ENCODE results near the gene GEMIN5.
"Not testable (repeated sequence)": the region's sequence is repeated elsewhere in the genome, so short reads cannot be mapped to it uniquely, and the experiment has no call there.

GEMIN5 gene

DNA sequence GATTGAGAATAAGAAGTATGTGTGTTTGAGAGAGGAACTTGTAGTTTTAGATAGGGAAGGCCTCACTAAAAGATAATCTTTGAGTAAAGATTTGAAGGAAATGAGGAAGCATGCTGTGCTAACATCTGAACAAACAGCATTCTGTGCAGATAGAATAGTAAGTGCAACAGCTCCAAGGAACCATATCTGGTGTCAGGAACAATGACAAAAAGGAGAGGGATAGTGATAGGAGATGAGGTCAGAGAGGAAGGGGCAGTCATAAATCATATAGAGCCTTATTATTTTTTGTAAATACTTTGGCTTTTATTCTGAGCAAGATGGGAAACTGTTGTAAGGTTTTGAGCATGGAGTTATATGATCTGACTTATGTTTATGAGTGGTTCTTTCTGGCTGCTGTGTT lies 6.7 kb upstream of the GEMIN5 start:
- DNase-seq (ENCODE audit: low spot score): no peak

DNA sequence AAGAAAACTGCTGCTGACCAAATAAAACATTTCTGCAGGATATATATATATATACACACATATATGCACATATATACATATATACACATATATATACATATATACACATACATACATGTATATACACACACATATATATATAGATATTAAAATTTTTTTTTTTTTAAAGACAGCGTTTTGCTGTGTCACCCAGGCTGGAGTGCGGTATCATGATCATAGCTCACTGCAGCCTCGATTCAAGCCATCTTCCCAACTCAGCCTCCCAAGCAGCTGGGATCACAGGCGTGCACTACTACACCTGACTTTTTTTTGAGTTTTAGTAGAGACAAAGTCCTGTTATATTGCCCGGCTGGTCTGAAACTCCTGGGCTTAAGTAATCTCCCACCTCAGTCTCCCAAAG lies 5.5 kb upstream of the GEMIN5 start:
- no peak for DNase-seq (ENCODE audit: low spot score)

DNA sequence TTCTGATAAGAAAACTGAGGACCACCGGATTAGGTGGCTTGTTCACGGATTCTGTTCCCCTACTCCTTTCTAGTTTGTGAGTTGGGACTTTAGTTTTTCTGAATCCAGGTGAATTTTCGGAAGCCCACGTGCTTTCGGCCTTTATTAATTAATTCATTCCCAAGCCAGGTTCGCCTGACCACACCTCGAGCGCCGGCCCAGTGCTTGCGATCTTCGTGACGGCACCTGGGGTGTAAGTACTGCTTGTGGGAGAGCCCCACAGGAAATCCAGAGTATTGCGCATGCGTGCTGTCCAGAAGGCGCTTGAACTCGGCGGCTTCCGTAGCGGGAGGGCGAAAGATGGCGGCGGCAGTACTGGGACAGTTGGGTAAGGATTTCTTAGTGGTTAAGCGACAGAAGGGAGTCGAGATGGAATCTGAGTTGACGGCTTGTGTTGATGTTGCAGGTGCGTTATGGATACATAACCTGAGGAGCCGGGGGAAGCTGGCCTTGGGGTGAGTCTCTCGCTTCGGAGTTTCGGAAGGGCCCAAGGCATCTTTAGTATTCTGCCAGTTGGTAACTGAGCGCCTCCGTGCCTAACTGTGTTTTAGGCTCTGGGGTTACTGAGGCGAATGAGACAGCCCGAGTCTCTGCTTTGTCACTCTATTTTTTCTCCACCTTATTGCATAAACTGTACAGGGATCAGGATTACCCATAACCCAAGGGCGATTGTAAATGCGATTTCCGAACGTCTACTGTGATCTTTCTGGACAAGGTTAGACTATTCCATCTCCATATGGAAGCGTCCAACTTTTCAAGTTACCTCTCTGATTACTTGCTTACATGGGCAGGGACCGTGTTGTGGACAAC lies 3.0 kb upstream of the GEMIN5 start, which contains the start of gene MRPL22:
MRPL22 (plus strand) TSS at position 302 of the 849 bp plus-strand sequence; CDS start at position 340, 38 bp downstream.
- peak; percentile 97 for DNase-seq (ENCODE audit: low spot score)

DNA sequence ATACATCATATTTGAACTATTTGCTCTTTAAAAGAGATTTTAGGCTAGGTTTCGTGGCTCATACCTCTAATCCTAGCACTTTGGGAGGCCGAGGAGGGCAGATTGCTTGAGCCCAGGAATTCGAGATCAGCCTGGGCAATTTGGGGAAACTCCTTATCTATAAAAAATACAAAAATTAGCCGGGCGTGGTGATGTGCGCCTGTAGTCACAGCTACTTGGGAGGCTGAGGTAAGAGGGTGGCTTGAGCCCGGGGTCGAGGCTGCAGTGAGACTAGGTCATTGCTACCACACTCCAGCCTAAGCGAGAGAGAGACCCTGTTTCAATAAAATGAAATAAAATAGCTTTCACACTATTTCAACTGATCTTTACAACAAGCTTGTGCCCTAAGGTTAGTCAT lies 2.4 kb upstream of the GEMIN5 start:
- DNase-seq (ENCODE audit: low spot score): no peak

DNA sequence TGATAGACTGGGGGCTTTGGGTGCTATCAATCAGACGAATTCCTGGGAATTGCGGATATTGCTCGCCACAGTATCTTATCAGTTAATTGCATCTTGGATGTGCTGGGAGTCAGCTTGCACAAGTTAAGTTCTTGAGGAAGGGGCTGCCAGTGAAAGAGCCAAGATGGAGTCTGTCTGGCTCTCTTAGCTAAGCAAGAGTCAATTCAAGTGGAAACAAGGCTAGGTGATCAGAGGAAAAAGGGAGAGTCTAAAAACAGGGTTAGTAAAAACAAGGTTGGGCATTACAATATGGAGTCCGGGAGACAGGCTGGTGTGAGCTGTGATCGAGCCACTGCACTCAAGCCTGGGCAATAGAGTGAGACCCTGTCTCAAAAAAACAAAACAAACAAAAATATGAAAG lies 1.4 kb upstream of the GEMIN5 start:
- not testable (repeated sequence) for DNase-seq (ENCODE audit: low spot score)

DNA sequence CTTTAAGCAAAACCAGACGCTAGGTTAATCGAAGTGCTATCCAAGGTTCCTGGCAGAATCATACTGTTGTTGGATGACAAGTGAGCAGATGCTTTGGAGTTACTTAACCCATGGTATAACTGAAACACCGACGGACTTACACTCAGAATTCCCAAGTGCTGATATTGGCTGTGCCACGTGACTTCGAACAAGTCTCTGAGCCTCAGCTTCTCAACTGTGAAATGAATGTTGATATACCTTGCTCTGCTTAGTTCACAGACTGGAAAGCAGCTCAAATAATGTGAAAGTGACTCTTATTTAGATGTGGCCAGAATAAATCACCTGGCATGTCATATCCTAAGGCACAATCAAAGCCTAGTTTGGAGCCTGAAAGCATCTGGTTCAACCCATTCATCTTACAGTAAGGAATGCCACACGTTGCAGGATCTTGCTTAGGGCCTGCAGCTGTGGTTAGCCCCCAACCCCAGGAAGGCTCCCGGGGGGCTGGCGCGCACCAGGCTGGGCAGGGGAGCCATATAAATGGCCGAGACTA lies 759 bp downstream of the GEMIN5 start:
- DNase-seq (ENCODE audit: low spot score): no peak

DNA sequence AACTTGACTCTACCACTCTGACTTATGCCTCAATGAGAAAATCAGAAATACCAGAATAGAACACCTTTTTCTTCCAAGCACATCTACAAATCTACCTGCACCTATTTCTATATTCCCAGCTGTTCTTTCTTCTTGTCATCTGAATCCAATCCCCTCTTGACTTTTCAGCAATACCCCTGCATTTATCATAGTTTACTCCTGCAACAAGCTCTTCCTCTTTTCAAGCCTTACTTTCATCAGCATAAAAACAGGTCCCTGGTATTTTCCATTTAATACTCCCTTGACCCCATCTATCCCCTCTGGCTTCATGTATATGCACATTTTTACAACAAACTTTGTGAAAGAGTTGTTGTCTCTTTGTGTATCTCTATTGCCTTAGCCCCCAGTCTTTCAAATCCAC lies 3.1 kb downstream of the GEMIN5 start:
- no peak for DNase-seq (ENCODE audit: low spot score)

DNA sequence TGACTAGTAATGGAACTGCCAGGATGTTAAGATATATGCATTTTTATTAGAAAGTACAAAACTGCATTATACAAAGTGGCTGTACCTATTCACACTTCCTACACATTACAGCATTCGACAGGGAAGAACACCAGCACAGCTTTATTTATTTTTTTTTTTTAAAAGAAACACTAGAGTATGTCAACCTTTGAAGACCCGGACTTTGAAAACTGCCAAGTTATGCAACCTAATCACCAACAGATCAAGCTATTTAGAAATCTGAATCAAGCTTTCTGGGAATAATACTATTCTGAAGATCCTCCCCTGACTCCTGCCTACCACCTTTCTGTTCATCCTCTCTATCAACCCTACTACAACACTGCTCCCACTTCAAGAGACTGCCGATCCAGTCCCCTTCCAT lies 4.5 kb downstream of the GEMIN5 start:
- no peak for DNase-seq (ENCODE audit: low spot score)

DNA sequence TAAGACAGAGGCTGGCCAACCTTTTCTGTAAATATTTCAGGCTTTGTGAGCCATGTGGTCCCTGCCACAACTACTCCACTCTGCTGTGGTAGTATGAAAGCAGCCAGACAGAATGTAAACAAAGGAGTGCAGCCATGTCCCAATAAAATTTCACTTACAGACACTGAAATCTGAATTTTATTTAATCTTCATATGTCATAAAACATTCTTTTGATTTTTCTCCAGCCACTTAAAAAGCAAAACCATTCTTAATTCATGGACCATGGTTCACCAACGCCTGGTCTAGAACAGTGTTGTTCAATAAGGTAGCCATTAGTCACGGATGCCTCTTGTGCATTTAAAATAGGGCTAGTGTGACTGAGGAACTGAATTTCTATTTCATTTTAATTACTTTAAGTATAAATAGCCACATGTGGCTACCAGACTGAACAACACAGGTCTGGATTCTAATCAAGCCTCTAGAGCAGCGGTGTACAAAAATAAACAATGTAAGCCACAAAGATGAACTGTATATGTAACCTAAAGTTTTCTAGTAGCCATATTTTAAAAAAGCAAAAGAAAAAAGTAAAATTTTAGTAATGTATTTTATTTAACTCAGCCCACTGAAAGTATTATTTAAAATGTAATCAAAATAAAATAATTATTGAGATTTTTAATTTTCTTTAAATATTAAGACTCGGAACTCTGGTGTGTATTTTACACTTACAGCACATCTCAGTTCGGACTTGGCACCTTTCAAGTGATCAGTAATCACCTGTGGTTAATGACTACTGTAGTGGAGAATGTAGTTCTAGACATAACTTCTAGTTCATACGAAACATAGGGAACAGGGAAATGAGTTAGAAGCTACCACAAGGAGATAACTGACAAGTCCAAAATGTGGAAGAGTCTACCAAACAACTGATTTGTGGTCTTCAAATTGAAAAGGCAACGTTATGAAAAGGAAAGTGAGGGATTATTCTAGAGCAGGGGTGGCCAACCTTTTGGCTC lies 14.3 kb downstream of the GEMIN5 start:
- DNase-seq (ENCODE audit: low spot score): no peak

DNA sequence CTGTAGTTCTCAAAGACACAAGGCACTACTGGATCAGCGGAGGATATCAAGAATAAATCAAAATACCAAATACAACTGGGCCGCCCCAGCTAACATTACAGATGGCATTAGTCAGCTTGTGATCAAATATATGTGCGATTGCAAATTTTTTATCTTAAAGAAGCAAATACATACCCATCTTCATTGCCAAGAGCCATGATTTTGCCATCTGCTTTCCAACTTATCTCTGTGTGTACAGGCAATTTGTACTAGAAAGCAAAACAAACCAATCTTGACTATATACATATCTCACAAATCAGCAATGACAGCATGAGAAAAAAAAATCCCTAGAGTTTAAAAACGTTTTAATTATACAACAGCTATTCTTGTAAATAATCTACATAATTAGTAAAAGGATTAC lies 20.3 kb downstream of the GEMIN5 start:
- no peak for DNase-seq (ENCODE audit: low spot score)

DNA sequence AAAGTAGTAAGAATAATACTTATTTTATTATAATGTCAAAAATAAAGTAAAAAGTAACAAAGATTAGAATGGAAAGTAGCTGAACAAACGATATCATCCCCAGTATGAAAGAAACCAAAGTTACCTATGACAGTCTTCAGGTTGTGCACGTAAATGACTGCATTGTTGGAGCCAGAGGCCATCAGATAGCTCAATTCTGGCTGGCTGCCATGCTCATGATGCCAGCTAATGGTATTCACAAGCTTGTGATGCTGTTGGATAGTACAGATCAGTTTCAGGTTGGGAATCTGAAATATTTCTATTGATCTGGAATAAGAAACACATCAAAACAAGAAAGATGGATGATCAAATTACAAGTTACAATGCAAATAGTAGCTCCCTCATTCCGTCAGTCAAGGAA lies 21.1 kb downstream of the GEMIN5 start:
- DNase-seq (ENCODE audit: low spot score): no peak

DNA sequence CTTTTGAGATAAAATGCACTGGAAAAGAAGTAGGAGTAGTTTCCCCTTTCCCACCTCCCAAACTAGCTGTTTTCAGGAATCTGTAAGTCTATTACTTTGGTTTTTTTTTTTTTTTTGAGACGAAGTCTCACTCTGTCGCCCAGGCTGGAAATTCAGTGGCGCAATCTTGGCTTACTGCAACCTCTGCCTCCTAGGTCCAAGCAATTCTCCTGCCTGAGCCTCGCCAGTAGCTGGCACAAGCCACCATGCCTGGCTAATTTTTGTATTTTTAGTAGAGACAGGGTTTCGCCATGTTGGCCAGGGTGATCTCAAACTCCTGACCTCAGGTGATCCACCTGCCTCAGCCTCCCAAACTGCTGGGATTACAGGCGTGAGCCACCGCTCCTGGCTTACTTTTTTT lies 32.4 kb downstream of the GEMIN5 start:
- DNase-seq (ENCODE audit: low spot score): not testable (repeated sequence)

DNA sequence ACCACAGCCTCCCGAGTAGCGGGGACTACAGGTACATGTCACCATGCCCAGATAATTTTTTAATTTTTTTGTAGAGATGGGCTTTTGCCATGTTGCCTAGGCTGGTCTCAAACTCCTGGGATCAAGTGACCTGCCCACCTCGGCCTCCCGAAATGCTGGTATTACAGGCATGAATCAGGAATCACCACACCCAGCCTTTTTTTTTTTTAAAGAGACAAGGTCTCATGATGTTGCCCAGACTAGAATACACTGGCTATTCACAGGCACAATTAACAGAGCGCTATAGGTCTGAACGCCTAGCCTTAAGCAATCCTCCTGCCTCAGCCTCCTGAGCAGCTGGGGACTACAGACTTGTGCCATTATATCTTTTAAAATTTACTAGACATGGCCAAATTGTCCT lies 36.1 kb downstream of the GEMIN5 start:
- DNase-seq (ENCODE audit: low spot score): no peak

DNA sequence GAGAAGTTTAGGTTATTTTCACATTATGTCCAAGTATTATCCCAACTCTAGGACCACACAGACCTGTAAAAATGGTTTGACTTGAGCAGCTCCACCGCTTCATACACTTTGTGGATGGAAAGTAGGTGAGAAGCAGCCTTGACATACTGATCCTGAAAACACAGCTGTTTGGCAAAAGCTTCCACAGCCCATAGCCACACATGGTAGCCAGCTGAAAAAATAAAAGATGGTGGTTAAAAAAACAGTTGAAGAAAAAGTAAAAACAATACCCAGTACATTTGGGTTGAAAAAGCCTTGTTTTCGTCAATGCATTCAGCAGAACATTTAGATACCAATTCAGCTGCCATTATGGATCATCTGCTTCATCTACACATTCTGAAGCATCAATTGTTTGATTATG lies 36.7 kb downstream of the GEMIN5 start:
- DNase-seq (ENCODE audit: low spot score): no peak

DNA sequence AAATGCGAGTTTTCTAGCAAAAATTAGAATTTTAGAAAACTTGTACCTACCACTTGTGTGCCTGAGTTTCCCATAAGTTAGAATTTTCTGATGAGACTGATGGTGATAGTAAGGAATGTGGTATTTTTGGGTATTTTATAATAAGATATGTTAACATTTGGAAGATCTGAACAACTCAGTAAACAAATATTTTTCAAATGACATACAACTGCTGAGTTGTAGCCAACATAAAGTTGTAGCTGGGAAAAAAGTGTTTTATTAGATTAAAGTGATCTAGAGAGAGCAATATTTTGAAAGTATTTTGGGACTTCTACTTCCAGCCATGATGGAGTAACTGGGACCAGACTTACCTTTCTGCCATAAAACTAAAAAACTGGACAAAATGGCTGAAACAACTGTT lies 37.9 kb downstream of the GEMIN5 start:
- DNase-seq (ENCODE audit: low spot score): no peak

DNA sequence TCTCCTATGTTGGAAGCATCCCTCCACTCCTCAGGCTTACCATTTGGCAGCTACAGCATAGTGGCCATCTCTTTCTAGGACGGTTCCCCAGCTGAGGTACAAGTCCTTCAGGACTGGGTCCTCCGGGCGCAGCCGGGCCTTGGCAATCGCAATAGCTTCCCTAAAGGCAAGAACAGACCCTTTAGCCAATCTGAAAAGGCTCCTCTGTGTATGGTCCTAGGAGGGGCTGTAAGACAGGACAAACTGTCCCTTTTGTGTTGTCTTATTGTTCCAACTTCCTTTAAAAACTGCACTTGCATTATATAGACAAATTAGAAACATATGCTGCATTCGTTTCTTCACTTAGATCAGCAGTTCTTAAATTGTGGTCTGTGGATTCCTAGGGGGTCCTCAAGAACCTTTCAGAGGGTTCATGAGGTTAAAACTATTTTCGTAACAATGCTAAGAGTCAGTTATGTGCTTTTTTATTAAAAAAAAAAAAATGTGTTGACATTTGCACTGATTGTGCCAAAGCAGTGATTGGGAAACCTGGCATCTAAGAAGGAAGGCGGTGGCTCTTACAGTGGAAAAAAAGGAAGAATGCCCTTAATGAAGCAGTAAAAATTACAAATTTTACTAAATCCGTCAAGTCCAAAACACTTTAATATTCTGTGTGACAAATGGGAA lies 38.7 kb downstream of the GEMIN5 start:
- DNase-seq (ENCODE audit: low spot score): no peak

DNA sequence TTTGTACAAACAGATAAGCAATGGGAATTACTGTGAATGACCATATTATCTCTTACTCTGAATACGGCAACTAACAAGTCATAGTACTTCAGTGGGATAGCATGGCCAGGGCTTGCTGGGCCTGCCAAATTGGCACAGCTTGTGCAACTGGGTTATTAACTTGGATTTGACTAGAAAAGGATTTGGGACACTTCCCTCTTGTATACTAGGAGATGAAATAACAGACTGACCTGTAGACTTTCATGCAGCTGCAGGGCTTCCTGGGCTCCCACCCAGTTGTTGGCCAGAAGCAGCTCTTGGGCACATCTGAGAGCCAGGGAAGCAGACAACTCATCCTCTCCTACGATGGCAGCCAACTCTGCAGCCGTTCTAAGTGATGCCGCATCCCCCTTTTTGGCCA lies 39.8 kb downstream of the GEMIN5 start:
- DNase-seq (ENCODE audit: low spot score): no peak

DNA sequence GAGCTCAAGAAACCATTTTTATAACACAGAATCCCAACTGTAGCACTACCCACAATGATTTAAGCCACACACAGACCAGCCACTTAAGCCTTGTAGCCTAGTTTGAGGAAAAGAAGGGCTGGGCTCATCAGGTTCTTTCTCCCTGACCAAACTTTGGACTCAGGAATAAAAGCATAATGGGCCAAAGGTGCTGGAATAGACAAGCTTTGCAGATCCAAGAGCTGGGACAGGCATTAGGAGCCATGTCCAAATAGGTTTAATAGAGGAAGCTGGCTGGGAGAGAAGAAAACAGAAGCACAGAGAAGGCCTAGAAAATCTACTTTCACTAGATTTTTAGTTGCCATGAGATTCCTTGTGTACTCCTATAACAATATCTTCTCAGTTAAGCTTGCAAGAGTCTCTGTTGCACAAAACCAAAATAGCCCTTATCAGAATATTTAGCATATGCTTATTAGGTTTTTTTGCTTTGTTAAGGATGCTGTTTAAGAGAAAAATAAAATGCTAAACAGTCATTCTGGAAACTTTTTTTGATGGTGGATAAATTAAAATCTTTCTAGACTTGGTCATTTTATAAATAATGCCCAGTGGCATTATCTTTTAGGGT lies 41.3 kb downstream of the GEMIN5 start:
- no peak for DNase-seq (ENCODE audit: low spot score)

DNA sequence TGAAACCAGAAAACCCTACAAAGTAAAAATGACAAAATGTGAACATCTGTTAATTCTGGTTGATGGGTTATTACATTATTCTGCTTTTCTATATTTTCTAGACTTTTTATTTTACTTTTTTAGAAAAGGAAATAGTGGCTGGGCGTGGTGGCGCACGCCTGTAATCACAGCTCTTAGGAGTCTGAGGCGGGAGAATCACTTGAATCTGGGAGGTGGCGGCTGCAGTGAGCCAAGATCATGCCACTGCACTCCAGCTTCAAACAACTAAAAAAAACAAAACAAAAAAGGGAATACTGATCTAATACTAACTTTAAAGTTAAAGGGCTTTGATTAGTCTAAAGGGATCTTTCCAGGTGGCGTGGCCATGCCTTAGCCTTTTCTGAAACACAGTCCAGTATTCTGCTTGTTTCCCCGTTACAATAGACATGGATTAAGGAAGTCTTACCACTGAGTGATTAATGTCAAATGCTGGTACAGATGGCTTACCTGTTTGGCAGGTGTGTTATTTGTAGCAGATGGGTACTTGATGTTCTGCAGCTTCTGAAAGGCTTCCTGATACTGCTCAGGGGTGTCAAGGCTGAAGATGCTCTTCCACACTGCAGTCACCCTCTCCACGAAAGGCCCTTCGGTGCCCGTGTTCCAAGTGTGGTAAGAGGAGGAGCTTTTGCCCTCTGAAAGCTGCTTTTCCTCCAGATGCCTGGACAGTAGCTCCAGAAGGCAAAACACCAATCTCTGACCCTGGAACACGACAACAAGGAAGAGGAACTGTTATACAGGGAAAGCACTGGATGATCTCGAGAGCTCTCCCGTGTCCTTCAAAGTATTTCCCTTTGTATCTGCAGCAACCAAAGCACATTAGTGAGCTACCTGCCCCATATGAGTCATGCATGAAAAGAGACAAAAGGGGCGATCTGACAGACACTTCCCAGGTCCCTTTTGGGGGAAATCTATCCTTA lies 42.1 kb downstream of the GEMIN5 start:
- no peak for DNase-seq (ENCODE audit: low spot score)

DNA sequence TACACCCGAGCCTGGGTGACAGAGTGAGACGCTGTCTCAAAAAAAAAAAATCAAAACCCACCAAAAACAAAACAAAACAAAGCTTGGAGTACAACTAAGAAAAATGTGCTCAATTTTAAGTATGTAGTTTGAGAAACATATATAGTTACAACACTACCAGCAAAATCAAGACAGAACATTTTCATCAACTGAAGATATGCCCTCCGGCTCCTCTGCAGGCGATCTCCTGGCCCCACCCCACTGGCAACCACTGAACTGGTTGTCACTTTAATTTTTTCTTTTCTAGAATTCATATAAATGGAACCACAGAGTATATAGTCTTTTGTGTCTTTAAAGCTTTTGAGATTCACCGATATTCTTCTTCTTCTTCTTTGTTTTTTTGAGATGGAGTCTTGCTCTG lies 44.6 kb downstream of the GEMIN5 start:
- DNase-seq (ENCODE audit: low spot score): no peak

DNA sequence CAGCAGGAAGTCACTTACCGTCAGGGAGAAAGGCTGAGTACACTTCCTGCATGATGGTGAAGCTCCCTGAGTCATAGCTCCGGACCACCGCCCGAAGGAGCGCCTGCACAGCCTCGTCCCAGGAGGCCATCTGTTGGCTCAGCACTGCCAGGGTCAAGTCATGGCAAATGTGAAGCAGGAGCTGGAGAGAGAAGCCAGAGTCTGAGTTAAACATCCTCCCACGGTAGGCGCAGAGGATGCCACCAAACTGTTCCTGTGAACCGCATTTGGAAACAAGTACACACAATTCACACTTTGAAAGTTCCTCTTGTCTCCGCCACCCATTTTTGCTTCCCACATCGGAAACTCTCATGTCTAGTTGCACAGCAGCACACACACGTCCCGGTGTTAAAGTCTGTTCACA lies 45.6 kb downstream of the GEMIN5 start:
- DNase-seq (ENCODE audit: low spot score): no peak

All from CD4-positive, alpha-beta T cell treated with Interleukin-2 at 100 ng/mL for 4 hours (primary cell).